HL-60/S4 treated with retinoic acid at 250 ng/mL for 4 days and 3 days (cell line): ENCODE data around the gene KCNH1.

Source experiments
- in situ Hi-C: fragments of 300-500 bp; cut with MboI; formaldehyde crosslinking; loops from 2 replicates; pipeline ENCODE4 v1.7.0; 2022; ENCODE audit warnings: low sequenced_read_pairs

The KCNH1 gene

DNA sequence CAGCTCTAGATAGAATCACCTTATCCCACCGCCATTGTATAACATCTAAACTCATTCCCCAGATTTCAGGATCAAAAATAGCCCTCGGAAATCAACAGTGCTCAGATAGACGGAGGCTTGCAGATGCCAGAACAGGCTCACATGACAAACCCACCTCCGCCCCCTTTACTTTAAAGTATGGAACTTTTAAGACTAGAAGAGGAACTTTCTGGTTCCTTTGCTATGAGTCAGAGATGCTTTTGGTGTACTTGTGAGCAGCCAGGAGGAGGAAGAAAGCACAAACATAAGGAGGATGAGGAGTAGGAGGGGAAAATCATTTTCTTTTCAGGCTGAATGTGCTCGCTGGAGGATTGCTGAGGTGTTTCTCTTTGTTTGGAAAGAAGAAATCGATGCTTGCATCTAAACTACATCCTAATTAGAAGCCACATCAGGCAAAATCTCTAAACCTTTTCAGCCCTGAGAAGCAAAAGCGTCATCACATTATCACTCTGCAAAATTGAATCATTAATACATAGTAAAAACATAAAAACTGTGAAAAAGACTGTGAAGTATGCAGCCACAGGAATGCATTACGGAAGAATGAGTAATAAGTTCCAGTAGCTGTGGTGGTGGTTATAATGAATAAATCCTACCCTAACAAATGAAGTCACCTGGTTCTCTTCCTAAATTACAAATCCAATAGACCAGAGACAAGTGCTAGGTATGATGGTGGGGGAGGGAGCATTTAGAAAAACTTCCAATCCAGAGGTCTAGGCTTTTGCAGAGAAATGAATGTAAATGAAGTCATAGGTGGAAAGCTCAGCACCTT is 251.3 kb downstream of the KCNH1 start:
- in situ Hi-C loops, result no loop called here

GRCh38 chr1:210878564-210878963 is 255.4 kb downstream of the KCNH1 start:
- in situ Hi-C loops, result no loop called here

GRCh38 chr1:210876275-210876674 is 257.7 kb downstream of the KCNH1 start:
- in situ Hi-C loops, result no loop called here

GRCh38 chr1:210866532-210866931 is 267.4 kb downstream of the KCNH1 start:
- in situ Hi-C loops, result no loop called here

GRCh38 chr1:210857705-210858104 is 276.2 kb downstream of the KCNH1 start:
- in situ Hi-C loops, result no loop called here

DNA sequence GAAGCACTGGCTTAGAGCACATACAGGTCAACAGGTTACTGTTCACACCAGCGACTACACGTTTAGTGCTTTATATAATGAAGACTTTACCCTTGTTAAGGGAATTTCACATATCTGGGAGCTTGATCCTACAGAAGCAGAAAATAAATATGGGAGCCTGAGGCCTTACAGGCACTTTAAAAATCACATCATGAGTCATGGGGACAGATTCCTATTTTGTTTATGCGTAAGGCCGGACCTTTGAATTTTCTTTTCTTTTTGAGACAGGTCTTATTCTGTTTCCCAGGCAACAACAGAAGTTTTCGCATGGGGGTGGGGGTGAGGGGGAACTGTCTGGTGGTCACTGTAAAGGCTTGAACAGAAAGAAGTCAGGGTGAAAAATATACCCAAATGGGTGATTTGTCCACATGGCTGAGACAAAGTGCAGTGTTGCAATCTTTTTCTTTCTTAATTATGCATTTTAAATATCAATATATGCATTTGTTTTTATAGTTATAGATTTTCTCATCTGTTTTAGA is 276.7 kb downstream of the KCNH1 start:
- in situ Hi-C loops, result no loop called here

GRCh38 chr1:210855440-210855839 is 278.5 kb downstream of the KCNH1 start:
- in situ Hi-C loops, result no loop called here

GRCh38 chr1:210853276-210853675 is 280.7 kb downstream of the KCNH1 start:
- in situ Hi-C loops, result no loop called here

DNA sequence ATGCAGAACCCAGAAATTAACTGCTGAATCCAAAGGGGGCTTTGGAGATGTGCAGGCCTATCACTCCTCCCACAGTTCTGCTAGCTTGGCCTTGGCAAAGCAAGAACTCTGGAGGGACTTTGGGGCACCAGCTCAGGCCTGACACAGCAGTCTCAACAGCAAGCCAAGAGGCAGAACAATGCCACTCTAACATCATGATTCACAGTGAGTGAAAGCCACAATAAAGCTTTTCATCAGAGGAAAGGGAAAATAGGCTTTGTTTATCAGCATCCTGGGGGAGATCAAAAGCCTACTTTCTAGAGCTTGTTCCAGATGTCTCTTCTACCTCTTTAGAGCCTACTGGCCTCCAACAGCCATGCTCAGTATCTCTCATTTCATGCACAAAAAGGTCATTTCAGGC is 283.4 kb downstream of the KCNH1 start:
- in situ Hi-C loops, result no loop called here

DNA sequence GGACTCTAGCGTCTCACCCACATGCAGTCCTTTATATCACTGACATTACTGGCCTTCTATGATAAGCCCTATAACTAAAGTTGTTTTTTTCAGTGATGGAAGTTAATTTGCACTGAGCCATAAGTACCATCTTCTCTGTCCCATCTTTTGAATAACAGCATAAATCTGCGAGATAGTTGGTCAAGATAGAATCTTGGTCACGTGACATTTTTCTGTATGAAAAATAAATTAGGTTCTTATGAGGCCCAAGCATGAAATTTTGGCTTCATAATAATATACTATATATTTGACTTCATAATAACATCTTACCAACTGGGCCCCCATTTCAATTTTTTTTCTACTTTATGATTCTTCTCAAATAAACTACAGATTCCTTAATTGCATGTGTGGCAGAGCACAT is 285.5 kb downstream of the KCNH1 start:
- in situ Hi-C loops, result no loop called here

- in situ Hi-C loops, result no loop called here
Observed at GRCh38 chr1:210841926-210842625, 291.9 kb downstream of the KCNH1 start.

- in situ Hi-C loops, result no loop called here
Observed at GRCh38 chr1:210830034-210831028, 303.6 kb downstream of the KCNH1 start.

GRCh38 chr1:210828996-210829596 is 304.9 kb downstream of the KCNH1 start:
- in situ Hi-C loops, result no loop called here

GRCh38 chr1:210827481-210827880 is 306.5 kb downstream of the KCNH1 start:
- in situ Hi-C loops, result no loop called here

DNA sequence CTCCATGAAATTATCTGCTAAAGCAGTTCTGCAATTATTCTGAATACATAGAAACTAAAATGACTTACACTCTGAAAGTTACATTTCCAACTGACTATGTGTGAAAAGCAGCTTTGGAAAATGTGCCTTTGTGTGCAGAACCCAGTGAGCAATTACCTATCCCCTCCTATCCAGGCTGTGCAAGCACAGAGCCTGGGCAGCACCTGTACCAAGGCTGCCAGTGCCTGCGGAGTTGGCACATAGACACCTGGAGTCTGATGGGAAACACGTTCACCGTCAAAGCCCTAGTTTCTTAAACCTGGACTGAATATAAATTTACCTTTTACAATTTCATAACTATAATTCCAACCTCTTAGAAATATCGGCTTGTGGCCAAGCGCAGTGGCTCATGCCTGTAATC is 307.3 kb downstream of the KCNH1 start:
- in situ Hi-C loops, result no loop called here

DNA sequence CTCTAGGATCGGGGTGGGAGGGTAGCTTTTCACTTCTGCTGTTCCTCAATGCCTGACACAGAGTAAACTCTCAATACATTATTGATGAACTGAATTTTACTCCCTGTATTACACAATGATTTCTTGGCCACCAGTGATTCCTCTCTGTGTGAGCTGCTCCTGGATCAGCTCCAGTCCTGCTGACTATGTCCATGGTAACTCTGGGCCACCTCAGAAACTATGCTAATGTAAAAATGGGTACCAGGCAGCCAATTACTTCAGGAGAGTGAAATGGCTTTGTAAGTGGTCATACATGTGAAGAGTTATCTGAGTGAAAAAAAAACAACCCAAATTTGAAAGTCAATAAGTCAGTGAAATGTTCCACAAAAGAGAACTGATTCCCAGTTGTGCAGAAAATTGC is 311.0 kb downstream of the KCNH1 start:
- in situ Hi-C loops, result no loop called here

DNA sequence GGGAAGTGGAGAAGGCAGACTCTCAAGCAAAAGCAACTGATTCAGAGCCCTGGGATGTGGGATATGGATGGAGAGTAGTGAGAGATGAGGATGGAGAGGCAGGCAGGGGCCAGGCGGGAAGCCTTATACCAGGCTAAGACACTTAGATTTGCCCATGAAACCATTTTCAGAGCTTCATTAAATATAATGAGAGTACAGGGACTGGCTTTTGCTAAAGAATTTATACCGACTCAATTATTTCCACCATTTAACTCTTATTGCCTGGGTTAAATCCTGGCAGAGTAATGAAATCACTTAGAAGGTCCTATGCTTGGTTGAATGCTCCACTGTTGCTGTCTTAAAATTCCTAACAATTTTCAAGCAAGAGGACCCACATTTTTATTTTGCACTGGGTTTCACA is 311.7 kb downstream of the KCNH1 start:
- in situ Hi-C loops, result no loop called here

- in situ Hi-C loops, result no loop called here
Observed at GRCh38 chr1:210821615-210822014, 312.3 kb downstream of the KCNH1 start.

GRCh38 chr1:210819266-210819665 is 314.7 kb downstream of the KCNH1 start:
- in situ Hi-C loops, result no loop called here

GRCh38 chr1:210817385-210818275 is 316.3 kb downstream of the KCNH1 start:
- in situ Hi-C loops, result no loop called here
